Left lung (tissue), 10 donors: ENCODE data around the gene PEX7. TPM values are rescaled to one million over a fixed set of nuclear protein-coding genes. Genes with fewer than 3 reads are reported as not detected.
A peak's percentile ranks its signal among the peaks of the same experiment; 100 is the strongest.
"Not testable (repeated sequence)": the region's sequence is repeated elsewhere in the genome, so short reads cannot be mapped to it uniquely, and the experiment has no call there.

Experiments
- ATAC-seq: fragments of 200-7000 bp; cut with Tn5 transposase; one replicate; pipeline ENCODE4 v1.9.1; 2020; ENCODE audit warnings: moderate library complexity
- DNase-seq, 4 donors: peaks; one replicate each; pipeline ENCODE4 v3.0.0-alpha.2; 2013 to 2020
- H3K27ac ChIP-seq, 2 donors: fragments of 200-600 bp; sonication (generic) in 1 of 2; one replicate each; pipeline versions ENCODE4 v1.5.0 to v1.8.0; 2020 to 2021
- H3K27me3 ChIP-seq, 2 donors: fragments of 200-600 bp; sonication (generic) in 1 of 2; one replicate each; pipeline versions ENCODE4 v1.5.0 to v1.8.0; 2020 to 2021
- H3K36me3 ChIP-seq, 2 donors: fragments of 200-600 bp; sonication (generic) in 1 of 2; one replicate each; pipeline versions ENCODE4 v1.5.0 to v1.8.0; 2020 to 2021
- H3K4me1 ChIP-seq, 2 donors: fragments of 200-600 bp; one replicate each; pipeline ENCODE4 v1.8.0; 2021
- H3K4me3 ChIP-seq, 2 donors: fragments of 200-600 bp; sonication (generic) in 1 of 2; one replicate each; pipeline versions ENCODE4 v1.5.0 to v1.8.0; 2020 to 2021; ENCODE audit warnings: mild to moderate bottlenecking in 1 of 2
- H3K9me3 ChIP-seq, 2 donors: fragments of 200-600 bp; sonication (generic) in 1 of 2; one replicate each; pipeline versions ENCODE4 v1.5.0 to v1.8.0; 2020 to 2021
- intact Hi-C, 2 donors: fragments of 100-400 bp; cut with DNase I; formaldehyde crosslinking; loops; one replicate each; pipeline versions ENCODE4 v1.11.2 to v1.14.2; 2022
- polyA plus RNA-seq, 6 donors: library from polyadenylated mRNA; unstranded; fragments of 120-200 nt; gene quantifications; one replicate each; pipeline ENCODE4 v1.2.1, GENCODE V29; 2013; ENCODE audit not compliant: insufficient read length in 6 of 6
- total RNA-seq, 2 donors: library from RNA; stranded (reverse); fragmentation: NEBNext Ultra II Directional; extraction: Animal tissue kit (Norgen Biotek cat#: 25700); gene quantifications; one replicate each; pipeline ENCODE4 v1.2.1, GENCODE V29; 2021
- TF ChIP-seq, protein P1 (sequence below), 2 donors: fragments of 200-600 bp; sonication (generic) in 1 of 2; IDR thresholded peaks; one replicate each; pipeline versions ENCODE4 v1.5.0 to v1.8.0; 2021; ENCODE audit warnings: antibody characterized with exemption in 2 of 2
- donor health status: DM: no; HTN: yes; CAD: no.
- donor health status: DM: no; HTN: no; CAD: no.

The PEX7 gene
- total and polyA plus RNA-seq, 8 donors, result 6.8 to 12.0 (median 8.8) TPM

GRCh38 chr6:136869451-136869850, 47.1 kb downstream of the PEX7 start:
- Histone ChIP-seq H3K36me3 (peaks cover 0 to 34% of the 10 kb centered on the region in 2 donors), H3K9me3 (peaks cover 0 to 21% of the 10 kb centered on the region in 2 donors), H3K4me1 (no peaks in the 10 kb centered on the region), H3K27me3 (no peaks in the 10 kb centered on the region), H3K27ac (no peak overlapping the region), H3K4me3 (no peak overlapping the region)
- DNase-seq (peak in 1 of 4 donors; percentile 26), ATAC-seq (no peak)
- intact Hi-C loops, result no loop called here
- TF ChIP-seq, protein P1, sequence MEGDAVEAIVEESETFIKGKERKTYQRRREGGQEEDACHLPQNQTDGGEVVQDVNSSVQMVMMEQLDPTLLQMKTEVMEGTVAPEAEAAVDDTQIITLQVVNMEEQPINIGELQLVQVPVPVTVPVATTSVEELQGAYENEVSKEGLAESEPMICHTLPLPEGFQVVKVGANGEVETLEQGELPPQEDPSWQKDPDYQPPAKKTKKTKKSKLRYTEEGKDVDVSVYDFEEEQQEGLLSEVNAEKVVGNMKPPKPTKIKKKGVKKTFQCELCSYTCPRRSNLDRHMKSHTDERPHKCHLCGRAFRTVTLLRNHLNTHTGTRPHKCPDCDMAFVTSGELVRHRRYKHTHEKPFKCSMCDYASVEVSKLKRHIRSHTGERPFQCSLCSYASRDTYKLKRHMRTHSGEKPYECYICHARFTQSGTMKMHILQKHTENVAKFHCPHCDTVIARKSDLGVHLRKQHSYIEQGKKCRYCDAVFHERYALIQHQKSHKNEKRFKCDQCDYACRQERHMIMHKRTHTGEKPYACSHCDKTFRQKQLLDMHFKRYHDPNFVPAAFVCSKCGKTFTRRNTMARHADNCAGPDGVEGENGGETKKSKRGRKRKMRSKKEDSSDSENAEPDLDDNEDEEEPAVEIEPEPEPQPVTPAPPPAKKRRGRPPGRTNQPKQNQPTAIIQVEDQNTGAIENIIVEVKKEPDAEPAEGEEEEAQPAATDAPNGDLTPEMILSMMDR (IDR thresholded peaks at IDR 0.05), result no peak

- no peak for ATAC-seq
- H3K27me3 ChIP-seq, result no peaks in the 10 kb centered on the region
- peaks cover 0 to 36% of the 10 kb centered on the region in 2 donors for H3K36me3 ChIP-seq
- H3K27ac ChIP-seq, result no peak overlapping the region
- DNase-seq, result no peak
- no peaks in the 10 kb centered on the region for H3K4me1 ChIP-seq
- H3K9me3 ChIP-seq, result peaks cover 0 to 37% of the 10 kb centered on the region in 2 donors
- TF ChIP-seq, protein P1 (IDR thresholded peaks at IDR 0.05), result no peak
- no peak overlapping the region for H3K4me3 ChIP-seq
- intact Hi-C loops, result no loop called here
Observed at GRCh38 chr6:136873748-136874147, 51.4 kb downstream of the PEX7 start.

GRCh38 chr6:136876469-136876868, 54.1 kb downstream of the PEX7 start:
- H3K4me3 ChIP-seq, ATAC-seq, DNase-seq, H3K4me1 ChIP-seq, intact Hi-C loops, H3K27me3 ChIP-seq, H3K27ac ChIP-seq: not testable (repeated sequence)
- Histone ChIP-seq H3K9me3 (peaks cover 0 to 37% of the 10 kb centered on the region in 2 donors), H3K36me3 (peaks cover 0 to 29% of the 10 kb centered on the region in 2 donors)

DNA sequence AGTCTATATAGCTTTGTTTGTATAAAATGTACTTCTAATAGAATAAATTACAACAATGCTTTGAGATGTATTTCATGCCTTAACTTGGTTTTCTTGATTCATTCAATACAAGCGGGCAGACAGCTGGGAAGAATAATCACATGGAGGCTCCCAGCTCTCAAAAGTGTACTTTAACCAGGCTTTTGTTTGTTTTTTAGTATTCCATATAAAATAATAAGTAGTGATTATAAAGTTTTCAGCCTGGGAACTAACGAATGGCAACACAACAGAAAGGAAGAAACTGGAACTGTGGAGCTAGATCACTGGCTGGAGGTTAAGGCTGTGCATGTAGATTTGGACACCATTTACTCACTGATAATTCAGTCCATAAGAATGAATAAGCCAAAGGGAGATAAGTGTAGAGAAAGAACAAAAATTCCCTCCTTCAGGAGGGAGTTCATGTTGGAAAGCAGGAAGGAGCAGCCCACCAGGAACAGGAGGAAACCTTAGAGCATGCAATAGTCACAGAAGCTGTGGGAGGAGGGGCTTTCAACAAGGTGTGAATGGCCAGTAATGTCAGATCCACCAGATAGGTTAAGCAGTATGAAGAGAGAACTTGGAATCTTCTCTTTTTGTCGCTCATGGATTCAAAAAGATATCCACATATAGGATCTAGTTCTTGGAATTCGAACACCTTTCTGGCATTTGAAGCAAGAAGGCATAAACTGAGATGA, 58.5 kb downstream of the PEX7 start:
- no peak for DNase-seq
- Histone ChIP-seq H3K36me3 (no peaks in the 10 kb centered on the region), H3K4me1 (no peaks in the 10 kb centered on the region), H3K27me3 (no peaks in the 10 kb centered on the region), H3K4me3 (no peak overlapping the region), H3K27ac (no peak overlapping the region), H3K9me3 (peaks cover 0 to 3% of the 10 kb centered on the region in 2 donors)
- no peak for ATAC-seq
- intact Hi-C loops, result no loop called here
- TF ChIP-seq, protein P1 (IDR thresholded peaks at IDR 0.05), result no peak

- TF ChIP-seq, protein P1 (IDR thresholded peaks at IDR 0.05), result no peak
- H3K4me1 ChIP-seq, result no peaks in the 10 kb centered on the region
- H3K4me3 ChIP-seq, result no peak overlapping the region
- intact Hi-C loops, result no loop called here
- H3K27ac ChIP-seq, result no peak overlapping the region
- no peaks in the 10 kb centered on the region for H3K36me3 ChIP-seq
- H3K27me3 ChIP-seq, result no peaks in the 10 kb centered on the region
- no peak for ATAC-seq
- no peaks in the 10 kb centered on the region for H3K9me3 ChIP-seq
- DNase-seq, result no peak
Observed at GRCh38 chr6:136886091-136886490, 63.7 kb downstream of the PEX7 start.

DNA sequence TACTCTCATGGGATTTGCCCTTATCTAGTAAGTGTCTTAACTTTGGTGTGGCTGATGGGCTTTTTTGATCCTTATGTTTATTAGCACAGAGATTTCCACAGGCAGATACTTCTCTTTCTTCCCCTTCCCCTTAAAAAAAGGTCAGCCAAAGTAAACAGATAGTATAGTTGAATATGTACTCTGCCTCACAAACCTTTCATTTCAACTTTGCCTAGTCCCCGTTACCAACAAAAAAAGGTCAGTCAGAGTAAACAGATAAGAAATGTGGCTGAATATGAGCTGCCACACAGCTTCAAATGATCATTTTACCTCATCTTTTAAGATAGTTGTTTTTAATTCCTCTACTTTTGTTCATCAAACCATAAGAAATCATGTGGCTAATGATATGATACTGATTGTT, 65.6 kb downstream of the PEX7 start:
- H3K36me3 ChIP-seq, result no peaks in the 10 kb centered on the region
- TF ChIP-seq, protein P1 (IDR thresholded peaks at IDR 0.05), result no peak
- no peak overlapping the region for H3K4me3 ChIP-seq
- intact Hi-C loops, result no loop called here
- no peaks in the 10 kb centered on the region for H3K4me1 ChIP-seq
- no peak overlapping the region for H3K27ac ChIP-seq
- H3K27me3 ChIP-seq, result no peaks in the 10 kb centered on the region
- no peaks in the 10 kb centered on the region for H3K9me3 ChIP-seq
- ATAC-seq (no peak), DNase-seq (peak in 1 of 4 donors; percentile 26)
